Smooth muscle cell of the pulmonary artery (primary cell): Measurements from ENCODE around the gene DLK1. TPM values are rescaled to one million over a fixed set of nuclear protein-coding genes. Genes with fewer than 3 reads are reported as not detected.

ENCODE experiments used
- total RNA-seq: library from RNA; depleted of rRNA; stranded (reverse); fragments of >200 nt; gene quantifications from 2 replicates; pipeline ENCODE4 v1.2.3, GENCODE V29; 2014

The DLK1 gene
- total RNA-seq, result not detected in 2 replicates

GRCh38 chr14:100726550-100727085 lies at the start of gene DLK1:
DLK1 (plus strand) TSS chr14:100726892; CDS start chr14:100727069, 177 bp downstream.

Other genes starting within 250 kb of the DLK1 start
- 0.26 and 0.78 TPM in 2 replicates for gene BEGAIN, start 139.5 kb upstream of the DLK1 start, total RNA-seq
- gene MEG3, start 99.2 kb downstream of the DLK1 start, total RNA-seq, result 203 and 396 TPM in 2 replicates
- gene RTL1, start 176.8 kb downstream of the DLK1 start, total RNA-seq, result not detected in 2 replicates